Stomach (tissue), 9 donors: ENCODE data around the gene STYXL2. TPM values are rescaled to one million over a fixed set of nuclear protein-coding genes. Genes with fewer than 3 reads are reported as not detected.

Source experiments
- DNase-seq, 2 donors: peaks; one replicate each; pipeline versions ENCODE4 v3.0.0 to v3.0.0-alpha.2; 2013 to 2019
- H3K27ac ChIP-seq, 5 donors: fragments of 200-600 bp in 4 of 5; sonication (generic) in 4 of 5; one replicate each; pipeline ENCODE4 v1.5.1; 2013 to 2019; ENCODE audit warnings: mild to moderate bottlenecking in 1 of 5, moderate library complexity in 1 of 5
- H3K27me3 ChIP-seq, 3 donors: fragments of 200-600 bp; sonication (generic); one replicate each; pipeline ENCODE4 v1.5.1; 2017 to 2019; ENCODE audit warnings: mixed run types in 1 of 3
- H3K36me3 ChIP-seq, 4 donors: fragments of 200-600 bp; sonication (generic); 1 replicate in 3 of 4; 2 replicates in 1 of 4; pipeline ENCODE4 v1.5.1; 2016 to 2019
- H3K4me1 ChIP-seq, 4 donors: fragments of 200-600 bp; sonication (generic); one replicate each; pipeline ENCODE4 v1.5.1; 2016 to 2019
- H3K4me3 ChIP-seq, 4 donors: fragments of 200-600 bp; sonication (generic) in 3 of 4; one replicate each; pipeline ENCODE4 v1.5.1; 2016 to 2019; ENCODE audit warnings: mild to moderate bottlenecking in 1 of 4
- H3K9me3 ChIP-seq, 4 donors: fragments of 200-600 bp; sonication (generic); one replicate each; pipeline ENCODE4 v1.5.1; 2016 to 2019
- EP300 ChIP-seq: sonication (generic); formaldehyde crosslinking; IDR thresholded peaks from one replicate; pipeline ENCODE4 v1.6.1; 2017; ENCODE audit warnings: antibody characterized with exemption
- POLR2A ChIP-seq, 4 donors: fragments of 450-650 bp; IDR thresholded peaks; one replicate each; pipeline ENCODE4 v1.6.1; 2016; ENCODE audit warnings: antibody characterized with exemption in 4 of 4, control low read depth in 2 of 4, mild to moderate bottlenecking in 1 of 4, moderate library complexity in 1 of 4
- POLR2AphosphoS5 ChIP-seq, 3 donors: sonication (generic); formaldehyde crosslinking; IDR thresholded peaks; one replicate each; pipeline ENCODE4 v1.6.1; 2016; ENCODE audit warnings: antibody characterized with exemption in 3 of 3
- WGBS, 5 donors: extraction: QIAGEN DNeasy Blood & Tissue Kit in 3 of 5; methylation state at CpG; one replicate each; pipeline versions ENCODE4 v1.1.5 to v1.1.7; 2013 to 2018; 5-methylcytosine and 5-hydroxymethylcytosine counted together
- intact Hi-C: fragments of 100-400 bp; cut with DNase I; formaldehyde crosslinking; loops from one replicate; pipeline ENCODE4 v1.15.1; 2023; ENCODE audit warnings: low total_unique reads
- polyA plus RNA-seq, 3 donors: library from polyadenylated mRNA; stranded (reverse); fragments of 200-250 nt; gene quantifications; one replicate each; pipeline ENCODE4 v1.2.3, GENCODE V29; 2013
- total RNA-seq, 5 donors: library from RNA; depleted of rRNA; stranded (reverse); fragments of >200 nt; gene quantifications; one replicate each; pipeline versions ENCODE4 v1.1.0 to v1.2.3, GENCODE V29; 2014 to 2016
- TF ChIP-seq, protein P1 (sequence below), 7 experiments: fragments of 450-650 bp in 4 of 7; fragments of 200-600 bp in 3 of 7; sonication (generic) in 3 of 7; IDR thresholded peaks; one replicate each; pipeline ENCODE4 v1.5.1; 2016 to 2019; ENCODE audit warnings: antibody characterized with exemption in 7 of 7, control low read depth in 2 of 7, mild to moderate bottlenecking in 1 of 7
- donor health status: healthy with polysubstance abuse.
- donor health status: Bipolar disorder and iron deficiency.
- donor health status: healthy.

STYXL2 gene
- total and polyA plus RNA-seq, 8 donors: 0.73 TPM; not detected in 7

DNA sequence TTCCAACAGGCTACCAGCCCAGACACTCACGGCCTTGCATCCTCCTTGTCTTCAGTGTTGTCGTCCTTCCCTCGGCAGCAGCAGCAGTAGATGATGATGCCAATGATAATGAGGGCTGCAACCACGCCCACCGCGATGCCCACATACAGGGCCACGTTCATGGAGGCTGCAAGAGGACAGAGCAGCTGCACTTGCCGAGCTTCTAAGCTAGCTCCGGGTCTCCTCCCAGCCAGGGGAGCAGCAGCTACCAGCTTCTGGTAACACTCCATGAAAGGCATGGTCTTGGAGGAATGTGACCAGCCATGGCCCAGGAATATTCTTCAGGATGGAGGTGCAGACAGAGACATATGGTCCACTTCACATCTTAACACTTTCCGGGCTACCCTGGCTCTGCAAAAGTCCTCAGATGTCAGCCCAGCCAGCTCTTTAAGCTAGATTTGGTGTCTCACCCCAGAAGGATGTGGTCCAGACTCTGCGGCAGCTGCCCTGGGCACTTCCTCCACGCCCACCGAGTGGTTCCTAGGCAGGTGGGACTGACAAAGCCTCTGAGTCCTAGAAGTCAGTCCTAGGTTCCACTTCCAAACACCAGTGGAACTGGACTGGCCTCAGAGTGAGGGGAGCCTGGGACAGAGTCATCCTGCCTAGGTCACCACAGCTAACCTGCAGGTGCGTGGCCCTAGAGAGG is 38.8 kb upstream of the STYXL2 start:
- intact Hi-C loops: loop anchor here (5.0 kb wide), 1 partner anchor 148 kb away; no protein-coding TSS in a partner anchor
- TF ChIP-seq POLR2A (IDR thresholded peaks at IDR 0.05) (no peak), EP300 (no peak), POLR2AphosphoS5 (IDR thresholded peaks at IDR 0.05) (no peak)
- TF ChIP-seq, protein P1, sequence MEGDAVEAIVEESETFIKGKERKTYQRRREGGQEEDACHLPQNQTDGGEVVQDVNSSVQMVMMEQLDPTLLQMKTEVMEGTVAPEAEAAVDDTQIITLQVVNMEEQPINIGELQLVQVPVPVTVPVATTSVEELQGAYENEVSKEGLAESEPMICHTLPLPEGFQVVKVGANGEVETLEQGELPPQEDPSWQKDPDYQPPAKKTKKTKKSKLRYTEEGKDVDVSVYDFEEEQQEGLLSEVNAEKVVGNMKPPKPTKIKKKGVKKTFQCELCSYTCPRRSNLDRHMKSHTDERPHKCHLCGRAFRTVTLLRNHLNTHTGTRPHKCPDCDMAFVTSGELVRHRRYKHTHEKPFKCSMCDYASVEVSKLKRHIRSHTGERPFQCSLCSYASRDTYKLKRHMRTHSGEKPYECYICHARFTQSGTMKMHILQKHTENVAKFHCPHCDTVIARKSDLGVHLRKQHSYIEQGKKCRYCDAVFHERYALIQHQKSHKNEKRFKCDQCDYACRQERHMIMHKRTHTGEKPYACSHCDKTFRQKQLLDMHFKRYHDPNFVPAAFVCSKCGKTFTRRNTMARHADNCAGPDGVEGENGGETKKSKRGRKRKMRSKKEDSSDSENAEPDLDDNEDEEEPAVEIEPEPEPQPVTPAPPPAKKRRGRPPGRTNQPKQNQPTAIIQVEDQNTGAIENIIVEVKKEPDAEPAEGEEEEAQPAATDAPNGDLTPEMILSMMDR (IDR thresholded peaks at IDR 0.05): no peak

DNA sequence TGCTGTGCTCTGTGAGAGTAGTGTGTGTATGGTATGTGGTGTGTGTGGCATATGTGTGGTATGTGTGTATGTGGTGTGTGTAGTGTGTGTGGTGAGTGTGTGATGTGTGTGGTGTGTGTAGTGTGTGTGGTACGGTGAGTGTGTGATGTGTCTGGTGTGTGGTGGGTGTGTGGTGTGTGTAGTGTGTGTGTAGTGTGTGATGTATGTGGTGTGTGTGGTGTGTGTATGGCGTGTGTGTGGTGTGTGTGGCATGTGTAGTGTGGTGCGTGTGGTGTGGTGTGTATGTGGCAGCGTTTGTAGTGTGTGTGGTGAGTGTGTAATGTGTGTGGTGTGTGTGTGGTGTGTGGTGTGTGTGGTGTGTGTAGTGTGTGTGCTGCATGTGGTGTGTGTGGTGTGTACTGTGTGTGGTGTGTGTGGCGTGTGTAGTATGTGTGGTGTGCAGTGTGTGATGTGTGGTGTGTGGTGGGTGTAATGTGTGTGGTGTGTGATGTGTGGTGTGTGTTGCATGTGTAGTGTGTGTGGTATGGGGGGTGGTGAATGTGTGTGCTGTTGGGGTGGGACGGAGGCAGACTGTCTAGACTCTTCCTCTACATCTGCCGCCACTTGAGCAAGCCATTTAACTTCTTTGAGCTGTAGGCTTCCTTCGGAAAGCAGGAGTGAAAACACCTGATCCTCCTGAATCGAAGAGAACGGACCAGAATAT is 37.2 kb upstream of the STYXL2 start:
- no peak for DNase-seq
- H3K4me3 ChIP-seq: no peak overlapping the region
- no peak overlapping the region for H3K27ac ChIP-seq
- H3K4me1 ChIP-seq: peaks cover 0 to 8% (median 6%) of the 10 kb centered on the region in 4 donors
- H3K27me3 ChIP-seq: peaks cover 0 to 33% (median 3%) of the 10 kb centered on the region in 3 donors
- no peaks in the 10 kb centered on the region for H3K9me3 ChIP-seq
- TF ChIP-seq EP300 (no peak), POLR2A (IDR thresholded peaks at IDR 0.05) (no peak), POLR2AphosphoS5 (IDR thresholded peaks at IDR 0.05) (no peak)
- TF ChIP-seq, protein P1 (IDR thresholded peaks at IDR 0.05): no peak
- WGBS, 5 donors: 45 to 63% (median 48%) methylated on average over 10 of the region's 10 CpGs
- intact Hi-C loops: loop anchor here (5.0 kb wide), 1 partner anchor 149 kb away; no protein-coding TSS in a partner anchor
- H3K36me3 ChIP-seq: no peaks in the 10 kb centered on the region

More for the DNA sequence above, 38.8 kb upstream of the STYXL2 start:
- DNase-seq: no peak
- Histone ChIP-seq H3K9me3 (no peaks in the 10 kb centered on the region), H3K36me3 (no peaks in the 10 kb centered on the region), H3K4me1 (peaks cover 0 to 8% (median 6%) of the 10 kb centered on the region in 4 donors), H3K4me3 (no peak overlapping the region), H3K27ac (no peak overlapping the region), H3K27me3 (peaks cover 0 to 26% (median 3%) of the 10 kb centered on the region in 3 donors)
- 77 to 87% (median 84%) methylated on average over 9 to 14 of the region's 14 CpGs for WGBS, 5 donors

DNA sequence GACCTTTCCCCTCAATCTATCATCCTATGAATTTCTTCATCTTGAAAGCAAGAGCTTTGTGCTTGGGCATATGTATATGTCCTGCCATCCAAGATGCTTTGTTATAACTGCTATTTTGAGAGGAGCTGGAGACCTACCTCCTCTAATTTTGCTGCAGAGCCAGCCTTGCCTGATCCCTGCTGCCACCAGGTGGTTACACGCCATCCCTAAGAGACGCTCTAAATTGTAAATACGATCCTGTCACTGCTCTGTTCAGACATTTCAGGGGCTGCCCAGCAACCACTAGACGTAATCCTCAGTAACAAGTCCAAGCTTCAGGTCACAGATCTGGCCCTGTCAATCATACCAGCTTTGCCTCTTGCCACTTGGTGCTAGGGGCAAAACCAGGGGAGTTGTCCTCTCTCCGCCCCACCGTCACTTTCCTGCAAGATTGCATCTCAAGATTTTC is 36.6 kb upstream of the STYXL2 start:
- no peak overlapping the region for H3K4me3 ChIP-seq
- peak; percentile 52 to 79 for DNase-seq
- intact Hi-C loops: loop anchor here (5.0 kb wide), 1 partner anchor 150 kb away; no protein-coding TSS in a partner anchor

More for the DNA sequence above, 36.6 kb upstream of the STYXL2 start:
- H3K9me3 ChIP-seq: no peaks in the 10 kb centered on the region
- TF ChIP-seq, protein P1 (IDR thresholded peaks at IDR 0.05): peak in 5 of 7 experiments; percentile 24 to 55 (median 41)
- no peak for TF ChIP-seq POLR2A (IDR thresholded peaks at IDR 0.05)
- no peak overlapping the region for H3K27ac ChIP-seq
- no peaks in the 10 kb centered on the region for H3K36me3 ChIP-seq
- peaks cover 0 to 33% (median 3%) of the 10 kb centered on the region in 3 donors for H3K27me3 ChIP-seq
- peaks cover 0 to 8% (median 6%) of the 10 kb centered on the region in 4 donors for H3K4me1 ChIP-seq
- 35 to 41% (median 39%) methylated on average over 6 of the region's 6 CpGs for WGBS, 5 donors
